GM19023 (cell line): ENCODE results near the gene ZNF837.
A peak's percentile ranks its signal among the peaks of the same experiment; 100 is the strongest.
"Not testable (repeated sequence)": the region's sequence is repeated elsewhere in the genome, so short reads cannot be mapped to it uniquely, and the experiment has no call there.

ENCODE experiments used
- ATAC-seq: cut with Tn5 transposase; IDR thresholded peaks from one replicate; pipeline ENCODE4 v1.9.1; 2021; ENCODE audit warnings: mild to moderate bottlenecking, moderate library complexity; ENCODE audit not compliant: unreplicated experiment

The ZNF837 gene

GRCh38 chr19:58380662-58381459, at the start of gene ZNF837:
TSS of gene ZNF837 (minus strand) at chr19:58381030. CDS start at chr19:58369332, 11,698 bp downstream.
- ATAC-seq, result peak; percentile 81

GRCh38 chr19:58429745-58430144, 48.9 kb upstream of the ZNF837 start:
- ATAC-seq, result no peak

DNA sequence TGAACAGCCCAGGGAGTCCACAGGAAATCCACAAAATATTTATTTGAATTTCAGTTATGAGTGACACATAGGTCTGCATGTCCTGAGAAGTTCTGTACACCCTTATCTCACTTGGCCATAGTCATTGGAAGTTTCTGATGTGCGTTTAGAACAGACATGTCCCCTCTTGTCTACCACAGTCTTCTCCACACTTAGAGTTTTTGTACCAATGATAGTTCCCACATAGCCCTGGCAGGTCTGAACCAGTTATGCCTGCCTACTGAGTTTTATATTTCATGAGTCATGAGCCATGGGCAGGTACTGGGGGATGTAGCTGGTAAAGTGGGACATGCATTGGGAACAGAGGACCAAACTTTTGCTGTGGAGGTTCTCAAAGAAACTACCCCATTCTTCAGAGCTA, 47.8 kb upstream of the ZNF837 start:
- ATAC-seq, result no peak

DNA sequence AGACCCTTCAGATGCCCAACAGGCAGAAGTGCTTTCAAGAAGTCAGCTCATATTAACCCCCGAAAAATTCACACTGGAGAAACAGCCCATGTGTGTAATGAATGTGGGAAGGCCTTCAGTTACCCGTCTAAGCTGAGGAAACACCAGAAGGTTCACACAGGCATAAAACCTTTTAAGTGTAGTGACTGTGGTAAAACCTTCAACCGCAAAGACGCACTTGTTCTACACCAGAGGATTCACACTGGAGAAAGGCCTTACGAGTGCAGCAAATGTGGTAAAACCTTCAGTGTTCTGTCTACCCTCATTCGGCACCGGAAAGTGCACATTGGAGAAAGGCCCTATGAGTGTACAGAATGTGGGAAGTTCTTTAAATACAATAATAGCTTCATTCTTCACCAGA, 36.2 kb upstream of the ZNF837 start:
- ATAC-seq, result no peak

DNA sequence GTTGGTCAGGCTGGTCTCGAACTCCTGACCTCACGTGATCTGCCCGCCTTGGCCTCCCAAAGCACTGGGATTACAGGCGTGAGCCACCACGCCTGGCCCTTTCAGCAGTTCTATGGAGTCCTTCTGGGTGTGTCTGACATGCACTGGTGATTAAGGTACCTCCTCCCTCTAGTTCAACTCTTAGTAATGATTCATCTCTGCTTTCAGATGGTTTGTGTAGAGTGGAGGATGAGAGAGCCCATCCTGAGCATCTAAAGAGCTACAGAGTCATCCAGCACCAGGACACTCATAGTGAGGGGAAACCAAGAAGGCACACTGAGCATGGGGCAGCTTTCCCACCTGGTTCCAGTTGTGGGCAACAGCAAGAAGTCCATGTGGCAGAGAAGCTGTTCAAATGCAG, 35.8 kb upstream of the ZNF837 start:
- ATAC-seq, result no peak

DNA sequence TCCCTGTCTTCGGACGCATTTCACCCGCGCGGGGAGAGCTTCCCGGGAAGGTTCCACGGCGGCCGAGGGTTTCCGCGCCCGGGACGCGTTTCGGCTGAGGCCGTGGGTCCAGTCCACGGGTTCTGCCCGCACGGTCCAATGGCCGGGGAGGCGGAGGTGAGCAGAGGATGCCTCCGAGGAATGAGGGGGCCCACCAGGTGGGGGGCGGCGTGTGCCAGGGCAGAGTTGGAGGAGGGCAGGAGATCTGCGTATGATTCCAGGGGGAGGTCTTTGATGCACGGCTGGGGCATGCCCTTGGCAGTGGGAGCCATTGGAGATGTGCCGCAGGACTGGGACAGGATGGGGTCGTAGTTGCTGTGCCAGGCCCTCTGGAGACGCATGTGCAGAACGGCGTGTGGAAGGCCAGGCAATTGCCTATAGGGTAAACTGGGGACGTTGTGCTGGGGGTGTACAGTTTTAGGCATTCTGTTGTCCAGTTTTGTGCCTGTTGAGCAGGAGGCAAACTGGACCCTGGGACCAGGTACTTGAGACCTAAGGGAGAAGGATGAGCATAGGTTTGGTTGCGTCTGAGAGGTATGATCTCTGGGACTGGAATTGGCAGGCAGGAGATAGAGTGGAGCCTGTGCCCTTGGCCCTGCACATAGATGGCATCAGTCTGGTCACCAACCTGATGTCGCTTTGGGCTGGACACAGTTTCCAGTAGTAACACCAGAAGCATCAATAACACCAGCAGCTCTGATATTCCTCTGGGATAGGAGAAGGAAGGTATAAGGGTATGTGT, 28.4 kb upstream of the ZNF837 start:
- ATAC-seq, result no peak

GRCh38 chr19:58408152-58409009, 27.6 kb upstream of the ZNF837 start, which contains the start of gene ZNF584:
TSS of gene ZNF584 (plus strand) at chr19:58408649. CDS start at chr19:58409148, 499 bp downstream.
- peak; percentile 90 for ATAC-seq

DNA sequence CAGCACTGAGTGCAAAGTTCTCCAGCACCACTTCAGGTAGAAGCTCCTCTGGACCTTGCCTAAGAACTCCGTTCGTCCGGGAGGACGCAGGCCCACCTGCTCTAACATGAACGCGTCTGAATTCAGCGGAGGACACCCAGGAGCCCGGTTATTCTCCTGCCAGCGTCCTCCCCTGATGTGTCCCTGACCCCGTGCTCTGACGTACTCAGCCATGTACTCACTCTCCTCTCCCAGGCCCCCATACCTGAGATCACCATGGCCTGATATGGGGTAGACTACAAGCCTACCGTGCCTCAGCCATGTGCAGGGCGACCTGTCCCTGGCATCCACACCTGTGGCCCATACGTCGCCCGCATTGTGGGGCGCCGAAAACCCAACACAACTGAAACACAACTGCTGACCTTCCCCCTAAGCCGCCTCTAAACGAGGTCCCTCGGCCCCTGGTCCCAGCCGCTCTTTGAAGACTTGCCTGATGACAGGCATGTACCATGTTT, 26.9 kb upstream of the ZNF837 start:
- ATAC-seq, result peak; percentile 6

DNA sequence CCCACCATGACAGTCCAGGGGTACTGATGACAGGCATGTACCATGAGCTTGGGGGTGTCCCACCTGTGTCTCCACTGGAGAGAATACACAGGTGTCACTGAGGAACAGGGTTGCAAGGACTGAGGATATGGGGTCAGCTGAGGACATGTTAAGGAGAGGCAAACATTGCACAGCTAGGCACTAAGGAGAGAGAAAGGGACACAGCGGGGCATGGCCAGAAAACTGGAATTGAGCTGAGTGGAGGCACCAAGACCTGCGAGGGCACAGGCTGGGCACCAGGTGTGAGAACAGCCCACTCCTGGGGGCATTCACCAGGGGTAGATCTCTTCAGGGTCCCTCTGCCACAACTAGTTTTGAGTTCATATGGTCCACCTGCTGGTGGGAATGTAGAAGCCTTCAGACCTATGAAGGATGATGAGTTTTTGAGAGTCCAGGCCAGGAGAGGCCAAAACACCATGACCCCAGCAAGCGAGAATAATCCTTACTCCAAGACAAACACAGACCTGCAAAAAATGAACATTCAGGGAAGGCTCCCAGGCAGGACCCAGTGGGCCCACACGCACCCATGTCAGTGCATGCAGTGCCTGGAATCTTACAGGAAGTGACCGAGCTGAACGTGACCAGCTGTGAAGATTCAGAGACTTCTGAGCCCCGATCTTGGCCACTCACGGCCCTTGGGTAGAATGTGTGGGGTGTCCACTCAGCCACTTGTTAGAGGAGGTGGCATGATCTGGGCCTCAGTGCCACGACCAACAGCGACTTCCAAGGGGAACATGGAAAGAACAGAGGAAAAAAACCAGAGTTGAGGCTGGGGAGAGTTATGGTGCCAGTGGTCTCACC, 26.2 kb upstream of the ZNF837 start:
- ATAC-seq, result no peak

- ATAC-seq, result not testable (repeated sequence)
Measured at GRCh38 chr19:58403920-58404478, 23.2 kb upstream of the ZNF837 start.

DNA sequence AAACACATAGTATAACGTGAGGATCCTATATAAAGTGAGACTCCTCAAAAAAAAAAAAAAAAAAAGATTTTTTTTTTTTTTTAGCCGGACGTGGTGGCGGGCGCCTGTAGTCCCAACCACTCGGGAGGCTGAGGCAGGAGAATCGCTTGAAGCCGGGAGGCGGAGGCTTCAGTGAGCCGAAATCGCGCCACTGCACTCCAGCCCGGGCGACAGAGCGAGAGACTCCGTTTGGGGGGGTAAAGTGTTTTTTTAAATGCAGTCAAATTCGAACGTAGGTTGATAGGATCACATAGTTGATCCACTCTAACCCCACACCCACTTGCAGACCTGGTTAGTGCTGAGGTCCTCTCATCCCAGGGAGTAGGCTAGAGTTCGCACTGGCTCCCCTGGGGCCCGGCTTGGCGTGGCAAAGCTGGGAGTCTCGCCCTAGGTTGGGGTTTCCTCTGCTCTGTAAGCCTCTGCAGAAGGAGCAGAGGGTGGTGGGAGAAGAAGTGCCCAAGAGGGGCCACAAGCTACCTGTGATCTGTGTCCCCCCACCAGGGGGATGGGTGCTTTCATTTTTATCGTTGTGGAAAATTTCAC, 21.1 kb upstream of the ZNF837 start:
- no peak for ATAC-seq

DNA sequence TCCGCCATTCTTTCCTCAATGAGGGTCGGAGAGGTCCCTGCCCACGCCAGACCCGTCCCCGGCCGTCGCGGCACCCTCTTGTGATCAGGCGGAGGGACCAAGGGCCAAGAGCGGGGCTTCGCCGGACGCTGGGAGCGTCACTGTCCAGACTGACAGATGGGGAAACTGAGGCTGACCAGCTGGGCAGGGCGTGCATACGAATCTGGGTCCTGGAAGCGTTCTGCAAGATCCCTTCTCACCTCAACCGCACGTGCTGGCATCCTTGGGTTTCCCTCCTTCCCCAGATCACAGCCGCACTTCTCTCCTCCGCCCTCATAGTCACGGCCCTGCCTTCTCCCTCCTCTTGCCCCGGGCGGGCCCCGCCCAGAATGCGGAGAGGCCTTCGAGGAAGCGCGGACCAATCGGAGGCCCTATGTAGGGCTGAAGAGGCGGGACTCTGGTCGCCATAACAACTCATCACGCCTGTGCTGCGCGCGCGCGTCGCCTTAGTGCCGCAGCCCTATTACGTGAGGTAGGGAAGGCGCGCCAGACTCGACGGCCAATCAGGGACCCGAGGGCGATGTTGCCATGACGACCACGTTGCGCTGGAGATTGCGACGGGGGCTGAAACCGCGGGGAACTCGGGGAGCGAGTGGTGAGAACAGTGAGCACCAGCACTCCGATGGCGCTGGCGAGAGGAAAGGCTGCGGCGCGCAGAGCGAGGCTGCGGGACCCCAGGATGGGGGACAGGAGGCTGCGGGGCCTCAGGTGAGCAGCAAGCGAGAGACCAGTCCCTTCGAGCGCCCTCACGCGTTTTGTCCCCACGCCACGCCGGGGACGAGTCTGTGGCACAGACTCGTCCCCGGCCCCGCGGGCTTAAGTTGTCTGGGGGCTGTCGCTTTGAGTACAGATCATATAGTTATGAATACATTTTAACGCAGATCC, 20.3 kb upstream of the ZNF837 start:
- peak; percentile 97 for ATAC-seq

- no peak for ATAC-seq
Measured at GRCh38 chr19:58400316-58400915, 19.6 kb upstream of the ZNF837 start.

- ATAC-seq, result no peak
Measured at GRCh38 chr19:58399903-58400302, 19.1 kb upstream of the ZNF837 start.

- no peak for ATAC-seq
Measured at GRCh38 chr19:58398545-58398944, 17.7 kb upstream of the ZNF837 start.

DNA sequence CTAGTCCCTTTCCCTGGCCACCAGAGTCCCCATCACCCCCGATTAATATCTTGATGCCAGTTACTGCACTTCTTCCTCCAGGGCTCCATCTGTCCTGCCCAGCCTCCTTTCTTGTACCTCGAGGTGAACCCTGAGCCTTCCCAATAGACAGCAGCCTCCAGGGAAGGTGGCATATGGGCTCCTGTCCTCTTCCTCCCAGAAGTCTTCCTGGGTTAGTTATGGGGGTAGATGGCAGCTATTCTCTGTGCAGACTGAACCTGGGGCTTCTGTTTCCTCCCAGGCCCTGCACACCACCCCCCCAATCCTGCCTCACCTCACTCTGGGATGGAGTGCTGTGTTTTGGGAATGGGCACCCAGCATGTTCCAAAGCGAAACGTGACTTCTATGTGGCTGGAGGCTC, 17.3 kb upstream of the ZNF837 start:
- ATAC-seq, result no peak

DNA sequence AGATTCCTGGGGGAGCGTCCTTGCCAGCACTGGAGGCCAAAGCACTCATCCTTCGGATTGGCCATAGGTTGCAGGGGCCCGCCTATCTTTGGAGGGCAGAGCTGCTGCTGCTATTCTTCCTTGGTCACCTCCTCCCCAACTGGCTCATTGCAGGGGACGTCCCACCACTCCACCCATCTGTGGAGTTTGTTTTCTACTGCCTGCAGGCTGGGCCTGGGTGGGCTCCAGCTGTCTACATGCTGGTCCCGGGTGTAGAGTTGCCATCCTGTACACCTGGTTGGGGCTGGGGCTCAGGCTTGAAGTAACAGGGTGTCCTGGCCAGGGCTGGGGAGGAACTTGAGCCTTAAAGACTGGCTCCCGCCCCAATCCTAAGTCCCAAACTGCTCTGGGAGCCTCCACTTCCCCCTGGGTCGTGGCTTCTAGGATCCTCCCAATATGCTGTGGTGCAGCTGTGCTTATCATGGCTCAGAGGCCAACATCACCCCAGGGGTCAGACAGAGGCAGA, 16.8 kb upstream of the ZNF837 start:
- ATAC-seq, result no peak
